Measurements from ENCODE around the gene BCAS3.

Gene BCAS3

GRCh38 chr17:61251939-61252865 is 574.6 kb downstream of the BCAS3 start:
- peak; percentile 41 for DNase-seq (ENCODE audit: low read depth)
- TF ChIP-seq, protein P1, sequence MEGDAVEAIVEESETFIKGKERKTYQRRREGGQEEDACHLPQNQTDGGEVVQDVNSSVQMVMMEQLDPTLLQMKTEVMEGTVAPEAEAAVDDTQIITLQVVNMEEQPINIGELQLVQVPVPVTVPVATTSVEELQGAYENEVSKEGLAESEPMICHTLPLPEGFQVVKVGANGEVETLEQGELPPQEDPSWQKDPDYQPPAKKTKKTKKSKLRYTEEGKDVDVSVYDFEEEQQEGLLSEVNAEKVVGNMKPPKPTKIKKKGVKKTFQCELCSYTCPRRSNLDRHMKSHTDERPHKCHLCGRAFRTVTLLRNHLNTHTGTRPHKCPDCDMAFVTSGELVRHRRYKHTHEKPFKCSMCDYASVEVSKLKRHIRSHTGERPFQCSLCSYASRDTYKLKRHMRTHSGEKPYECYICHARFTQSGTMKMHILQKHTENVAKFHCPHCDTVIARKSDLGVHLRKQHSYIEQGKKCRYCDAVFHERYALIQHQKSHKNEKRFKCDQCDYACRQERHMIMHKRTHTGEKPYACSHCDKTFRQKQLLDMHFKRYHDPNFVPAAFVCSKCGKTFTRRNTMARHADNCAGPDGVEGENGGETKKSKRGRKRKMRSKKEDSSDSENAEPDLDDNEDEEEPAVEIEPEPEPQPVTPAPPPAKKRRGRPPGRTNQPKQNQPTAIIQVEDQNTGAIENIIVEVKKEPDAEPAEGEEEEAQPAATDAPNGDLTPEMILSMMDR (IDR thresholded peaks at IDR 0.05; ENCODE audit: insufficient read depth, low read depth, low read length, missing control alignments): no peak
- no peak overlapping the region for H3K4me3 ChIP-seq (ENCODE audit: low read depth, low read length)

DNA sequence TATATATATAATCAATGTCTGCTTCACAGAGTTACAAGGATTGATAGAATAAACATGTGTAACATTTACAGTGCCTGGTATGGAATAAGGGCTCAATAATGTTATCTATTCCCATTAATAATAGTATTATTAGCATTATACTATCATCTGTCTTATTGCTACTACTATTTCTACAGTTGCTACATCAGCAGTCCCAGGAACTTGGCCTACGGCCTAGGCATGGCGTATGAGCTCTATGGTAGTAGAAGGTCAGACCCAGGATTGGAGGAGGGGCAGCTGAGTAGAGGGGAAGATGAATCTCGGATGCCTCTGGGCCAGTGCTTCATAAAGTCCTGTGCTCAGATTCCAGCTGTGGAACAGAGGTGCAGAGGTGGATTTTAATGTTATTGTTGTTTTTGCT is 575.7 kb downstream of the BCAS3 start:
- DNase-seq (ENCODE audit: low read depth): no peak
- no peak overlapping the region for H3K4me3 ChIP-seq (ENCODE audit: low read depth, low read length)
- TF ChIP-seq, protein P1 (IDR thresholded peaks at IDR 0.05; ENCODE audit: insufficient read depth, low read depth, low read length, missing control alignments): no peak

- TF ChIP-seq, protein P1 (IDR thresholded peaks at IDR 0.05; ENCODE audit: insufficient read depth, low read depth, low read length, missing control alignments): no peak
- no peak for DNase-seq (ENCODE audit: low read depth)
- H3K4me3 ChIP-seq (ENCODE audit: low read depth, low read length): no peak overlapping the region
Measured at GRCh38 chr17:61253937-61254574, 576.4 kb downstream of the BCAS3 start.

GRCh38 chr17:61254904-61255303 is 577.3 kb downstream of the BCAS3 start:
- DNase-seq (ENCODE audit: low read depth): no peak
- no peak overlapping the region for H3K4me3 ChIP-seq (ENCODE audit: low read depth, low read length)
- TF ChIP-seq, protein P1 (IDR thresholded peaks at IDR 0.05; ENCODE audit: insufficient read depth, low read depth, low read length, missing control alignments): no peak

GRCh38 chr17:61255647-61256046 is 578.0 kb downstream of the BCAS3 start:
- no peak overlapping the region for H3K4me3 ChIP-seq (ENCODE audit: low read depth, low read length)
- TF ChIP-seq, protein P1 (IDR thresholded peaks at IDR 0.05; ENCODE audit: insufficient read depth, low read depth, low read length, missing control alignments): no peak
- no peak for DNase-seq (ENCODE audit: low read depth)

DNA sequence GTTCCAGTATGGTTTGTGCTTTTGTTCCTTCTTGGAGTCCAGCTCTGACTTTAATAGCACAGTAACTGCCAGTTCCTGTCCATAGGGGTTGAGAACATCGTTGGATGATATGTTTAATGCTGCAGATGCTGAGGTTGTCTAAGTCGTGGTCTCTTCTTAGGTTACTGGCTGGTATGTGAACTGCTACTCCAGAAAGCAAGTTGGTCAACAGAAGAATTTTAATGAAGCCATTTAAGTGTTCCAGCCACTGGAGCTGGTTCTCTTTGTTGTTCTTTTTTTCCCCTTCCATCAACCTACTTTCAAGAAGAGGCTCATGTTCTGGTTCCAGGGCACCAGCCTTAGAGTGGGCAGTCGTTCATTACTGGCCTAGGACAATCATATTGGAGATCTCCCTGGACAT is 581.7 kb downstream of the BCAS3 start:
- no peak overlapping the region for H3K4me3 ChIP-seq (ENCODE audit: low read depth, low read length)
- no peak for DNase-seq (ENCODE audit: low read depth)
- TF ChIP-seq, protein P1 (IDR thresholded peaks at IDR 0.05; ENCODE audit: insufficient read depth, low read depth, low read length, missing control alignments): no peak

Data from GM12865 (cell line).